A549 (cell line): ENCODE data around the gene ITGB1BP1. TPM values are rescaled to one million over a fixed set of nuclear protein-coding genes. Genes with fewer than 3 reads are reported as not detected.
A peak's percentile ranks its signal among the peaks of the same experiment; 100 is the strongest.

Experiments used
- ATAC-seq, 2 experiments: fragments of 200-7000 bp in 1 of 2; fragments of >200 bp in 1 of 2; cut with Nextera tagmentation in 1 of 2; cut with Tn5 transposase in 1 of 2; 3 replicates each; pipeline versions ENCODE4 v1.8.0 to v1.9.1; 2018 to 2020; ENCODE audit warnings: mild to moderate bottlenecking in 1 of 2, moderate library complexity in 1 of 2
- CTCF ChIA-PET: fragments of 300-600 bp; sonication (Branson Sonifier 250); formaldehyde crosslinking; extraction: SDS; loops from one replicate; lab custom pipeline; 2021; ENCODE audit warnings: antibody characterized with exemption, inconsistent platforms; lab: Yijun Ruan, JAX
- POLR2A ChIA-PET: fragments of 350-600 bp; formaldehyde crosslinking; extraction: SDS; loops from one replicate; lab custom pipeline; 2021; ENCODE audit warnings: antibody characterized with exemption, inconsistent platforms; lab: Yijun Ruan, JAX
- DNase-seq, 2 experiments: peaks; one replicate each; pipeline versions ENCODE4 v3.0.0 to v3.0.0-alpha.2; 2011 to 2016; ENCODE audit warnings: low read depth in 1 of 2, low spot score in 1 of 2
- FAIRE-seq: peaks from 2 replicates; lab custom pipeline; 2011; peaks lifted over from hg19 to GRCh38; lab: Jason Lieb, UNC
- H3K27ac ChIP-seq, 2 experiments: fragments of >200 bp; sonication (Bioruptor Twin); formaldehyde crosslinking; 3 replicates each; pipeline ENCODE4 v1.5.1; 2016 to 2017
- H3K4me1 ChIP-seq: fragments of >200 bp; sonication (Bioruptor Twin); formaldehyde crosslinking; 3 replicates; pipeline ENCODE4 v1.6.1; 2016
- H3K4me2 ChIP-seq: fragments of >200 bp; sonication (Bioruptor Twin); formaldehyde crosslinking; 3 replicates; pipeline ENCODE4 v1.6.1; 2016
- H3K4me3 ChIP-seq: fragments of >200 bp; sonication (Bioruptor Twin); formaldehyde crosslinking; 3 replicates; pipeline ENCODE4 v1.5.1; 2016
- H3K9me3 ChIP-seq: fragments of >200 bp; sonication (Bioruptor Twin); formaldehyde crosslinking; 3 replicates; pipeline ENCODE4 v1.6.1; 2016
- ATOH8 ChIP-seq: fragments of 250-450 bp; sonication (Bioruptor Pico); IDR thresholded peaks from 2 replicates; pipeline ENCODE4 v1.5.0; 2020; ENCODE audit warnings: low read depth, mild to moderate bottlenecking, moderate library complexity
- E2F6 ChIP-seq: IDR thresholded peaks from 2 replicates; pipeline ENCODE4 v1.6.1; 2012; ENCODE audit warnings: low read depth, borderline replicate concordance
- EP300 ChIP-seq, 2 experiments: fragments of >200 bp; sonication (Bioruptor Twin); formaldehyde crosslinking; IDR thresholded peaks; 2 replicates in 1 of 2; 3 replicates in 1 of 2; pipeline ENCODE4 v1.6.1; 2016 to 2017
- HOXA7 ChIP-seq: fragments of 250-450 bp; sonication (Bioruptor Pico); IDR thresholded peaks from 2 replicates; pipeline ENCODE4 v1.5.0; 2020; ENCODE audit warnings: mild to moderate bottlenecking, moderate library complexity
- HOXB5 ChIP-seq: fragments of 250-450 bp; sonication (Bioruptor Pico); IDR thresholded peaks from 2 replicates; pipeline ENCODE4 v1.5.0; 2020; ENCODE audit warnings: mild to moderate bottlenecking, moderate library complexity
- JUNB ChIP-seq: fragments of >200 bp; sonication (Bioruptor Twin); formaldehyde crosslinking; IDR thresholded peaks from 2 replicates; pipeline ENCODE4 v1.6.1; 2016
- KDM5A ChIP-seq: fragments of 200-600 bp; sonication (generic); IDR thresholded peaks from 2 replicates; pipeline ENCODE4 v1.6.1; 2016; ENCODE audit warnings: antibody characterized with exemption, mild to moderate bottlenecking
- MAX ChIP-seq: IDR thresholded peaks from 2 replicates; pipeline ENCODE4 v1.6.1; 2012
- MAZ ChIP-seq: fragments of 150-350 bp; IDR thresholded peaks from 2 replicates; pipeline ENCODE4 v1.6.1; 2014; ENCODE audit warnings: antibody characterized with exemption, low read depth, low read length, borderline replicate concordance
- NFE2L2 ChIP-seq: fragments of 150-350 bp; conservative IDR thresholded peaks from 2 replicates; pipeline ENCODE4 v1.6.1; 2014; ENCODE audit warnings: low read length
- PBX3 ChIP-seq: IDR thresholded peaks from 2 replicates; pipeline ENCODE4 v1.6.1; 2012
- PHF8 ChIP-seq: fragments of 200-600 bp; sonication (generic); IDR thresholded peaks from 2 replicates; pipeline ENCODE4 v1.6.1; 2016; ENCODE audit warnings: low read depth, mild to moderate bottlenecking, antibody characterized with exemption, moderate library complexity, borderline replicate concordance
- RNF2 ChIP-seq: fragments of 200-600 bp; sonication (generic); IDR thresholded peaks from 2 replicates; pipeline ENCODE4 v1.6.1; 2016; ENCODE audit warnings: low read depth, mild to moderate bottlenecking, antibody characterized with exemption, moderate library complexity, borderline replicate concordance
- SMC3 ChIP-seq: fragments of >200 bp; sonication (Bioruptor Twin); formaldehyde crosslinking; IDR thresholded peaks from 3 replicates; pipeline ENCODE4 v1.6.1; 2018; ENCODE audit warnings: inconsistent platforms
- WGBS: methylation state at CpG from one replicate; pipeline ENCODE4 v1.1.6; 2017; ENCODE audit errors: missing lambda C conversion rate; 5-methylcytosine and 5-hydroxymethylcytosine counted together
- polyA plus RNA-seq, 4 experiments: library from polyadenylated mRNA; depleted of rRNA in 3 of 4; stranded (reverse); fragments of >200 nt; fragmentation: RNase III in 1 of 4; extraction: RNeasy Plus Mini Kit Qiagen cat#74134 plus additional on column Dnase treatment in 1 of 4; gene quantifications; 2 replicates in 3 of 4; 3 replicates in 1 of 4; pipeline ENCODE4 v1.2.3, GENCODE V29; 2011 to 2017

Gene ITGB1BP1
- polyA plus RNA-seq, 2 of the 4 experiments (the other 2 are of a cell fraction): 99.3 to 136 TPM

GRCh38 chr2:9424447-9425164 lies 1.3 kb upstream of the ITGB1BP1 start:
- ChIA-PET CTCF (interaction anchor here (0.9 to 4.1 kb wide), 5 partner anchors 18 to 282 kb away, joined by 3 to 28 read pairs (median 5); no protein-coding TSS in a partner anchor), POLR2A (interaction anchor here (0.6 to 2.1 kb wide), 2 partner anchors 50 to 136 kb away, joined by 3 to 7 read pairs; no protein-coding TSS in a partner anchor)
- ATAC-seq: no peak
- H3K4me2 ChIP-seq: peak overlapping the region; percentile 92
- FAIRE-seq: no peak
- H3K4me1 ChIP-seq: peaks cover 19% of the 10 kb centered on the region
- no peak for DNase-seq
- 70% methylated on average over 11 of the region's 11 CpGs for WGBS
- peak overlapping the region; percentile 94 to 98 for H3K27ac ChIP-seq
- peak overlapping the region; percentile 81 for H3K4me3 ChIP-seq
- TF ChIP-seq HOXA7 (CRISPR knock-in tag) (0 out of 2 replicates have a peak, but pooled peaks have one; percentile 27), RNF2 (no peak), ATOH8 (CRISPR knock-in tag) (no peak)
- no peaks in the 10 kb centered on the region for H3K9me3 ChIP-seq

- TF ChIP-seq MAZ (no peak), EP300 (IDR thresholded peaks at IDR 0.05) (peak in 1 of 2 experiments; percentile 14; a peak in 1 of 5 replicates), KDM5A (peak; percentile 24; the same call in 1 of the 2 replicates), MAX (no peak), PHF8 (peak; percentile 32; the same call in 1 of the 2 replicates)
- TF ChIP-seq, all 56 proteins: peak for 3
- ChIA-PET CTCF (interaction anchor here (0.9 to 4.1 kb wide), 6 partner anchors 18 to 281 kb away, joined by 3 to 28 read pairs (median 6); no protein-coding TSS in a partner anchor), POLR2A (interaction anchor here (0.6 to 2.1 kb wide), 4 partner anchors 11 to 136 kb away, joined by 3 to 7 read pairs (median 4); no protein-coding TSS in a partner anchor)
- FAIRE-seq: no peak
- H3K4me1 ChIP-seq: peaks cover 19% of the 10 kb centered on the region
- ATAC-seq: peak; percentile 2; a peak in 2 of 6 replicates
- H3K27ac ChIP-seq: peak overlapping the region; percentile 94 to 98
- WGBS: under 1% methylated on average over 21 of the region's 21 CpGs
- DNase-seq: peak in 1 of 2 experiments; percentile 21
- peak overlapping the region; percentile 81 for H3K4me3 ChIP-seq
- H3K4me2 ChIP-seq: peak overlapping the region; percentile 92
- H3K9me3 ChIP-seq: no peaks in the 10 kb centered on the region
Measured at GRCh38 chr2:9423922-9424272, 569 bp upstream of the ITGB1BP1 start.

- no peaks in the 10 kb centered on the region for H3K9me3 ChIP-seq
- WGBS: 7% methylated on average over 36 of the region's 42 CpGs
- ChIA-PET CTCF (interaction anchor here (0.6 to 4.1 kb wide), 16 partner anchors 9 to 557 kb away, joined by 3 to 28 read pairs (median 5); no protein-coding TSS in a partner anchor), POLR2A (interaction anchor here (0.6 to 2.1 kb wide), 8 partner anchors 13 to 214 kb away, joined by 3 to 11 read pairs (median 3); partner anchors contain the start of genes ADAM17 and YWHAQ)
- peak; percentile 38 to 71 for DNase-seq
- peak overlapping the region; percentile 94 to 98 for H3K27ac ChIP-seq
- no peak for FAIRE-seq
- peak overlapping the region; percentile 81 for H3K4me3 ChIP-seq
- H3K4me2 ChIP-seq: peak overlapping the region; percentile 88
- TF ChIP-seq NFE2L2 (no peak), E2F6 (peak; percentile 66; the same call in 1 of the 2 replicates), MAX (peak; percentile 89), PBX3 (peak; percentile 85), SMC3 (no peak), HOXB5 (CRISPR knock-in tag) (peak; percentile 65; the same call in 1 of the 2 replicates), JUNB (0 out of 2 replicates have a peak, but pooled peaks have one; percentile 11)
- ATAC-seq: peak; percentile 54 to 58
- H3K4me1 ChIP-seq: peaks cover 19% of the 10 kb centered on the region
Measured at GRCh38 chr2:9422321-9423099, 818 bp downstream of the ITGB1BP1 start.
